ENCODE results near the gene RBMS1. TPM values are rescaled to one million over a fixed set of nuclear protein-coding genes. Genes with fewer than 3 reads are reported as not detected.

Gene RBMS1
- total and polyA plus RNA-seq, 2 of the 13 experiments (the other 11 are each of a cell fraction or from before 2014, with no cell fraction given) = 55.5 to 110 TPM

DNA sequence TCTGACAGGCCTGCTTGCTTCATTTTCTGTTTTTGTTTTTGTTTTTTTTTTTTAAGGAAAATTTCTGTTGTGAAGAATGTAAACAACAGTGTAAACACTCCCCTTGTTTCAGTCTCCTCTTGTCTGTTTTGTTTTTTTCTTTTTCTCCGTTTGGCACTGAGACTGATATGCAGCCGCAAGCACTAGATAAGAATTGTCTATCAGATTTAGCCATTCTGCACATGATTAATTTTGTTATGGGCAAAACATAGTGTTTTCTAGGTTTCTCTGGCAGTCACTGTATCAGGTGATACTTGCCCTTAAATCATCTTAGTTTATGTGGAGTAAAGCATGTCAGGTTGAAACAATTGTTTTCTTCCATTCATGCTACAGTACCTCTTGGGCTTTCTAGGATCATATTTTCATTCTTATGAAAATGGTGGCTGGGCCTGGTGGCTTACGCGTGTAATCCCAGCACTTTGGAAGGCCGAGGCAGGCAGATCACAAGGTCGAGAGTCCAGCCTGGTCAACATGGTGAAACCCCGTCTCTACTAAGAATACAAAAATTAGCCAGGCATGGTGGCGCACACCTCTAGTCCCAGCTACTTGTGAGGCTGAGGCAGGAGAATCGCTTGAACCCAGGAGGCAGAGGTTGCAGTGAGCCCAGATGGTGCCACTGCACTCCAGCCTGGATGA is 12.9 kb upstream of the RBMS1 start (continued):
- TF ChIP-seq HNF4G (IDR thresholded peaks at IDR 0.05; ENCODE audit: borderline replicate concordance, low read depth, low read length) (0 out of 2 replicates have a peak, but pooled peaks have one; percentile 28), HNF4G (CRISPR knock-in tag; IDR thresholded peaks at IDR 0.05; ENCODE audit: borderline replicate concordance, low read depth) (no peak), SMAD3 (CRISPR knock-in tag; IDR thresholded peaks at IDR 0.05) (0 out of 2 replicates have a peak, but pooled peaks have one; percentile 19), RELA (CRISPR knock-in tag; IDR thresholded peaks at IDR 0.05) (no peak), SCMH1 (CRISPR knock-in tag; IDR thresholded peaks at IDR 0.05; ENCODE audit: borderline replicate concordance) (no peak), RCOR2 (CRISPR knock-in tag; IDR thresholded peaks at IDR 0.05) (no peak), ADNP (CRISPR knock-in tag; IDR thresholded peaks at IDR 0.05) (no peak), ZNF282 (IDR thresholded peaks at IDR 0.05; ENCODE audit: partially characterized antibody) (no peak), GABPB1 (CRISPR knock-in tag; IDR thresholded peaks at IDR 0.05) (peak; percentile 32; the same call in 1 of the 2 replicates), ZNF572 (CRISPR knock-in tag; IDR thresholded peaks at IDR 0.05) (no peak), GTF2F1 (IDR thresholded peaks at IDR 0.05; ENCODE audit: low read length) (no peak), TAF15 (IDR thresholded peaks at IDR 0.05; ENCODE audit: low read depth, low read length, poor library complexity, severe bottlenecking) (no peak), BCL6 (CRISPR knock-in tag; IDR thresholded peaks at IDR 0.05) (peak; percentile 74), HOXA9 (CRISPR knock-in tag; IDR thresholded peaks at IDR 0.05; ENCODE audit: borderline replicate concordance) (no peak), MLLT10 (CRISPR knock-in tag; IDR thresholded peaks at IDR 0.05) (no peak), AKAP8 (CRISPR knock-in tag; IDR thresholded peaks at IDR 0.05) (no peak), ZNF564 (CRISPR knock-in tag; IDR thresholded peaks at IDR 0.05) (no peak), ETV5 (CRISPR knock-in tag; IDR thresholded peaks at IDR 0.05; ENCODE audit: borderline replicate concordance) (no peak), ATF7-NPFF (CRISPR knock-in tag; IDR thresholded peaks at IDR 0.05; ENCODE audit: low read depth) (no peak), ZNF530 (CRISPR knock-in tag; IDR thresholded peaks at IDR 0.05; ENCODE audit: low read depth) (no peak)
- TF ChIP-seq, protein P1, sequence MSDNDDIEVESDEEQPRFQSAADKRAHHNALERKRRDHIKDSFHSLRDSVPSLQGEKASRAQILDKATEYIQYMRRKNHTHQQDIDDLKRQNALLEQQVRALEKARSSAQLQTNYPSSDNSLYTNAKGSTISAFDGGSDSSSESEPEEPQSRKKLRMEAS (IDR thresholded peaks at IDR 0.05) = 0 out of 2 replicates have a peak, but pooled peaks have one; percentile 21
- TF ChIP-seq, protein P2, sequence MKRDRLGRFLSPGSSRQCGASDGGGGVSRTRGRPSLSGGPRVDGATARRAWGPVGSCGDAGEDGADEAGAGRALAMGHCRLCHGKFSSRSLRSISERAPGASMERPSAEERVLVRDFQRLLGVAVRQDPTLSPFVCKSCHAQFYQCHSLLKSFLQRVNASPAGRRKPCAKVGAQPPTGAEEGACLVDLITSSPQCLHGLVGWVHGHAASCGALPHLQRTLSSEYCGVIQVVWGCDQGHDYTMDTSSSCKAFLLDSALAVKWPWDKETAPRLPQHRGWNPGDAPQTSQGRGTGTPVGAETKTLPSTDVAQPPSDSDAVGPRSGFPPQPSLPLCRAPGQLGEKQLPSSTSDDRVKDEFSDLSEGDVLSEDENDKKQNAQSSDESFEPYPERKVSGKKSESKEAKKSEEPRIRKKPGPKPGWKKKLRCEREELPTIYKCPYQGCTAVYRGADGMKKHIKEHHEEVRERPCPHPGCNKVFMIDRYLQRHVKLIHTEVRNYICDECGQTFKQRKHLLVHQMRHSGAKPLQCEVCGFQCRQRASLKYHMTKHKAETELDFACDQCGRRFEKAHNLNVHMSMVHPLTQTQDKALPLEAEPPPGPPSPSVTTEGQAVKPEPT (CRISPR knock-in tag; IDR thresholded peaks at IDR 0.05; ENCODE audit: low read depth) = no peak
- TF ChIP-seq, protein P3, sequence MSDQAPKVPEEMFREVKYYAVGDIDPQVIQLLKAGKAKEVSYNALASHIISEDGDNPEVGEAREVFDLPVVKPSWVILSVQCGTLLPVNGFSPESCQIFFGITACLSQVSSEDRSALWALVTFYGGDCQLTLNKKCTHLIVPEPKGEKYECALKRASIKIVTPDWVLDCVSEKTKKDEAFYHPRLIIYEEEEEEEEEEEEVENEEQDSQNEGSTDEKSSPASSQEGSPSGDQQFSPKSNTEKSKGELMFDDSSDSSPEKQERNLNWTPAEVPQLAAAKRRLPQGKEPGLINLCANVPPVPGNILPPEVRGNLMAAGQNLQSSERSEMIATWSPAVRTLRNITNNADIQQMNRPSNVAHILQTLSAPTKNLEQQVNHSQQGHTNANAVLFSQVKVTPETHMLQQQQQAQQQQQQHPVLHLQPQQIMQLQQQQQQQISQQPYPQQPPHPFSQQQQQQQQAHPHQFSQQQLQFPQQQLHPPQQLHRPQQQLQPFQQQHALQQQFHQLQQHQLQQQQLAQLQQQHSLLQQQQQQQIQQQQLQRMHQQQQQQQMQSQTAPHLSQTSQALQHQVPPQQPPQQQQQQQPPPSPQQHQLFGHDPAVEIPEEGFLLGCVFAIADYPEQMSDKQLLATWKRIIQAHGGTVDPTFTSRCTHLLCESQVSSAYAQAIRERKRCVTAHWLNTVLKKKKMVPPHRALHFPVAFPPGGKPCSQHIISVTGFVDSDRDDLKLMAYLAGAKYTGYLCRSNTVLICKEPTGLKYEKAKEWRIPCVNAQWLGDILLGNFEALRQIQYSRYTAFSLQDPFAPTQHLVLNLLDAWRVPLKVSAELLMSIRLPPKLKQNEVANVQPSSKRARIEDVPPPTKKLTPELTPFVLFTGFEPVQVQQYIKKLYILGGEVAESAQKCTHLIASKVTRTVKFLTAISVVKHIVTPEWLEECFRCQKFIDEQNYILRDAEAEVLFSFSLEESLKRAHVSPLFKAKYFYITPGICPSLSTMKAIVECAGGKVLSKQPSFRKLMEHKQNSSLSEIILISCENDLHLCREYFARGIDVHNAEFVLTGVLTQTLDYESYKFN (CRISPR knock-in tag; conservative IDR thresholded peaks at IDR 0.05) = 0 out of 2 replicates have a peak, but pooled peaks have one; percentile 24
- TF ChIP-seq, protein P4, sequence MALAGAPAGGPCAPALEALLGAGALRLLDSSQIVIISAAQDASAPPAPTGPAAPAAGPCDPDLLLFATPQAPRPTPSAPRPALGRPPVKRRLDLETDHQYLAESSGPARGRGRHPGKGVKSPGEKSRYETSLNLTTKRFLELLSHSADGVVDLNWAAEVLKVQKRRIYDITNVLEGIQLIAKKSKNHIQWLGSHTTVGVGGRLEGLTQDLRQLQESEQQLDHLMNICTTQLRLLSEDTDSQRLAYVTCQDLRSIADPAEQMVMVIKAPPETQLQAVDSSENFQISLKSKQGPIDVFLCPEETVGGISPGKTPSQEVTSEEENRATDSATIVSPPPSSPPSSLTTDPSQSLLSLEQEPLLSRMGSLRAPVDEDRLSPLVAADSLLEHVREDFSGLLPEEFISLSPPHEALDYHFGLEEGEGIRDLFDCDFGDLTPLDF (CRISPR knock-in tag; IDR thresholded peaks at IDR 0.05) = no peak

All from HepG2 (cell line).